HFF-Myc (cell line): ENCODE results near the gene ZNF827.

Experiments
- DNase-seq: peaks from one replicate; pipeline ENCODE4 v3.0.0-alpha.2; 2011; ENCODE audit warnings: low read depth; ENCODE audit errors: extremely low read depth
- H3K4me3 ChIP-seq: replicated peaks from 2 replicates; pipeline ENCODE4 v1.5.1; 2011; ENCODE audit warnings: low read depth, mild to moderate bottlenecking, control low read depth, low read length
- TF ChIP-seq, protein P1 (sequence below): IDR thresholded peaks from 2 replicates; pipeline ENCODE4 v1.5.1; 2012; ENCODE audit warnings: mild to moderate bottlenecking, low read depth, low read length, control low read depth; ENCODE audit errors: missing control alignments

ZNF827 gene

DNA sequence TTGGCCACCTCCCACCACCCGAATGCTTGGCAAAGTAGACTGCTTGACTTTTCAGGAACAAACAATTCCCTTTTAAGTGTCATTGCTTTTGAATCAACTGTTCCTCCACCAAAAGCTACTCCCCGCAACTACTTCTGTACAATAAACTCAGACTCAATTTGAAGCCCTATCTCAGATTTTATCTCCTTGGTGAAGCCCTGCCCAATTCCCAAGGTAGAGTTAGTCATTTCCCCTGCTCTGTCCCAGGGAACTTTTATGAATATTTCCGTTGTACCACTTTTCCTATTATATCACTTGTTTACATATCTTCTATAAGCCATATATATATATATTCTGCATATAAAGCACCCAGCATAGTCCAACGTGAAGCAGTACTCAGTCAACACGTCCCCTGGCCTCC lies 155.9 kb downstream of the ZNF827 start:
- no peak overlapping the region for H3K4me3 ChIP-seq
- no peak for DNase-seq
- TF ChIP-seq, protein P1, sequence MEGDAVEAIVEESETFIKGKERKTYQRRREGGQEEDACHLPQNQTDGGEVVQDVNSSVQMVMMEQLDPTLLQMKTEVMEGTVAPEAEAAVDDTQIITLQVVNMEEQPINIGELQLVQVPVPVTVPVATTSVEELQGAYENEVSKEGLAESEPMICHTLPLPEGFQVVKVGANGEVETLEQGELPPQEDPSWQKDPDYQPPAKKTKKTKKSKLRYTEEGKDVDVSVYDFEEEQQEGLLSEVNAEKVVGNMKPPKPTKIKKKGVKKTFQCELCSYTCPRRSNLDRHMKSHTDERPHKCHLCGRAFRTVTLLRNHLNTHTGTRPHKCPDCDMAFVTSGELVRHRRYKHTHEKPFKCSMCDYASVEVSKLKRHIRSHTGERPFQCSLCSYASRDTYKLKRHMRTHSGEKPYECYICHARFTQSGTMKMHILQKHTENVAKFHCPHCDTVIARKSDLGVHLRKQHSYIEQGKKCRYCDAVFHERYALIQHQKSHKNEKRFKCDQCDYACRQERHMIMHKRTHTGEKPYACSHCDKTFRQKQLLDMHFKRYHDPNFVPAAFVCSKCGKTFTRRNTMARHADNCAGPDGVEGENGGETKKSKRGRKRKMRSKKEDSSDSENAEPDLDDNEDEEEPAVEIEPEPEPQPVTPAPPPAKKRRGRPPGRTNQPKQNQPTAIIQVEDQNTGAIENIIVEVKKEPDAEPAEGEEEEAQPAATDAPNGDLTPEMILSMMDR, result no peak

DNA sequence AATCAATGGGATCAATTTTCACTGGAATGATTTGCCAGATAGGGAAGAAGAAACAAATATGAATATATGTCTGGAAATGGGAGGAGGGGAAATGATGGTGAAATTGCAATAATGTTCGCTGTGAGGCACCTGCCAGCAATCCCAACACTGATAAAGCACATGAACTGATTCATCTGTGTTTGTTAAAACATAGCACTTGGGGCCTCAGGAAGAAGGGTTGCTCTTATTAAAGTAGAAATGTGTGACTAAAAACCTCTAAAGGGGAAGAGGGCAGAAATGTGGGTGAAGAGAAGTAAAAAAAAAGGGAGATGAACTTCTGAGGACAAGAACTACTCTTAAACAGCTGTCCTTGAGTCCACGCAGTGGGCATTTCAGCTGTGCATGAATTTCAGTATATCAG lies 157.3 kb downstream of the ZNF827 start:
- TF ChIP-seq, protein P1, result no peak
- DNase-seq, result no peak
- no peak overlapping the region for H3K4me3 ChIP-seq

DNA sequence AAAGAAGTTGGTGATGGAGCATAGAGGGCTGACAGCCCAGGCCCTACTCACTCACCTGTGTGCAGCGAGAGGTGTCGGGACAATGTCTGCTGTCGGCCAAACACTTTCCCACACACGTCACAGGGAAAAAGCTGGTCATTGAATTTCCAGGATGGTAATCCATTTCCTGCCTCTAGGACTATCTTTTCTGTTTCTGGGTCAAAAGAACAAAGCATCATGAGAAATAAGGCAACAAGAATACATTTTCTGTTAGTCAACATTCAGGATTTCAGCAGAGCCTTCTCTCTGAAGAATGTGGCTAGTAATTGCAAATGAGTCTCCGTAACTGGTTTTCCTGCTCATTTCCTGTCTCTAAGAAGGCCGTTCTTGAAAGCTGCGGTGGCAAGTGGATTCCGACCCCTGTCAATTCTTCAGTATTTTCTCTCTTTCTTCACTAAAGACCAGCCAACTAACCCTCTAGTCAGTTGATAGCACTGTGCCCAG lies 159.3 kb downstream of the ZNF827 start:
- no peak for DNase-seq
- TF ChIP-seq, protein P1, result no peak
- H3K4me3 ChIP-seq, result no peak overlapping the region

DNA sequence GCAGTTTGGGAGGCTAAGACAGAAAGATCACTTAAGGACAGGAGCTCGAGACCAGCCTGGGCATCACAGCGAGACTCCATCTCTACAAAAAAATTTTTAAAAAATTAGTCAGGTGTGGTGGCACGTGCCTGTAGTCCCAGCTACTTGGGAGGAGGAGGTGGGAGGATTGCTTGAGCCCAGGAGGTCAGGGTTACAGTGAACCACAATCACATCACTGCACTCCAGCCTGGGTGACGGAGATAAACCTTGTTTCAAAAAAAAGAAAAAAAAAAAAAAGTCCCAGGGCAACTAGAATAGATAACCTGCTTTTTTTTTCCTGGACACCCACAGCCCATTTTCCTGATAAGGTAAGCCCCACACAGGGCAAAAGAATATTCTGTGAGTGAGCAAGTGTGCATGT lies 162.4 kb downstream of the ZNF827 start:
- TF ChIP-seq, protein P1, result no peak
- no peak for DNase-seq
- H3K4me3 ChIP-seq, result no peak overlapping the region

DNA sequence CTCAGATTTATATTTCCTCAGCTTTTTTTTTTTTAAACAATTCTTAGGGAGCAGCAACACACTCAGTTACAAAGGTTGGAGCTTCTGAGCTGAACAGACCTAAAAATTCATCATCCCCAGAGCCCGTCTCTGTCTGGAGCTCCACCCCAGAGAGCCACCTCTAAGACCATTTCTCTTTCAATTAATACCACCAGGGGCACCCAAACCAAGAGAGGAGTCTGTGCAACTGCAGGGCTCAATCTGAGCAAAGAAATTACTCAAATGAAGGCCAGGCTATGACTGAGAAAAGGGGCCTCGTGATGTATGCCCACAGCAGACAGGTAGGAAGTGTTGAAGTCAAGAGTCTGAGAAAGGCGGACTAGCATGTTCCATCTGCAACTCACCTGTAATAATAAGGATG lies 163.2 kb downstream of the ZNF827 start:
- no peak overlapping the region for H3K4me3 ChIP-seq

DNA sequence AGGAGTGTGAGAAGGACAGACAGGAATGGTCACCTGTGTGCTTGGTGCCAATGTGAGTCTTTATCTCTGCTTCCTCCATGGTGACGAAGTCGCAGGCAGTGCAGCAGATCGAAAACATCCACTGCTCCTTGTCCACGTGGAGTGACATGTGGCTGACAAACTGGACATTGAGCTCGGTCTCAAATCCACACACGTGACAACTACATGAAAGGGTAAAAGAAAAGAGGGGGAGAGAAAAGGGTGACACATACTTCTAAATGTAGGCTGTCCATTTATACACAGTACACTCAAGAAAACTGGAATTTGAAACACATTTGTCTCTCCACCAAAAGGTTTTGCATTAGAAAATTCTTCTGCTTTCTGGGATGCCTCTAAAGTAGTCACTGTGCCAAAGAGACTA lies 164.2 kb downstream of the ZNF827 start:
- no peak overlapping the region for H3K4me3 ChIP-seq
- no peak for DNase-seq
- TF ChIP-seq, protein P1, result no peak

More for the DNA sequence above, 163.2 kb downstream of the ZNF827 start:
- TF ChIP-seq, protein P1, result no peak
- DNase-seq, result no peak

DNA sequence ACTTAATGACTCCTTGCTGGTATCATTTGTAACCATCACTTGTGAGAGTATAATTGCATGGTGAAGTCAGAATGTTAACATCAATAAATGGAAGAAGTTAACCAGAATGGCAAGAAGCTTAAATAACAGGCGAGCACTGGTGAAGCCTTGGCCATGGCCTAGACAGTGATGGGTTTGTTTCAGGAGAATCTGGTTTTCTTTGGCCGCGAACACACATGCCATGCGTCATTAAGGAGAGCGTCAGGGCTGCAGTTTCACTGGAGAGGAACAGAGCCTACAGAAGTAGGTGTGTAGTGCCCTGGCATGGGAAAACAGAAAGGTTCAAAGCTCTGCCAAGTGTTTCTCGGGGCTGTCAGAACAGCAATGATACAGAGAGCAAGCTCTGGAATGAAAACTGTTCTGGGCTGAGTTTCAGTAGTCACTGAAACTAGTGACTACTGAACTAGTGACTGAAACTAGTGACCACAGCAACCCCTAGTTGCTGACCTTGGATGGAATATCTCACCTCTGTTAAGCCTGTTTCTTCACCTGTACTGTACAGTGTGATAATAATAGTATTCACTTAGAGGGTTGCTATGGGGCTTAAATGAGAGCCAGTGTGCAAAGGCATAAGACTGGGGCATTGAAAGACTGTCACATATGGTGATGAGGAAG lies 164.9 kb downstream of the ZNF827 start:
- no peak overlapping the region for H3K4me3 ChIP-seq
- no peak for DNase-seq
- TF ChIP-seq, protein P1, result no peak
